ENCODE results near the gene TENM3.

TENM3 gene

GRCh38 chr4:182415116-182415515 lies 171.9 kb downstream of the TENM3 start:
- no peak for DNase-seq

GRCh38 chr4:182416067-182416466 lies 172.9 kb downstream of the TENM3 start:
- no peak for DNase-seq

- no peak for DNase-seq
These were observed 175.0 kb downstream of the TENM3 start for GRCh38 chr4:182418054-182418734.

GRCh38 chr4:182420189-182420588 lies 177.0 kb downstream of the TENM3 start:
- no peak for DNase-seq

- no peak for DNase-seq
These were observed 178.6 kb downstream of the TENM3 start for GRCh38 chr4:182421753-182422152.

GRCh38 chr4:182425302-182425701 lies 182.1 kb downstream of the TENM3 start:
- DNase-seq, result no peak

GRCh38 chr4:182426901-182427300 lies 183.7 kb downstream of the TENM3 start:
- no peak for DNase-seq

GRCh38 chr4:182427554-182427953 lies 184.4 kb downstream of the TENM3 start:
- no peak for DNase-seq

GRCh38 chr4:182429896-182430295 lies 186.7 kb downstream of the TENM3 start:
- DNase-seq, result no peak

- no peak for DNase-seq
These were observed 189.6 kb downstream of the TENM3 start for GRCh38 chr4:182432819-182433218.

- no peak for DNase-seq
These were observed 191.5 kb downstream of the TENM3 start for GRCh38 chr4:182434720-182435119.

- DNase-seq, result no peak
These were observed 192.2 kb downstream of the TENM3 start for GRCh38 chr4:182435401-182435800.

- DNase-seq, result no peak
These were observed 199.9 kb downstream of the TENM3 start for GRCh38 chr4:182443070-182443469.

GRCh38 chr4:182447767-182448280 lies 204.6 kb downstream of the TENM3 start:
- no peak for DNase-seq

- DNase-seq, result peak; percentile 27
These were observed 205.3 kb downstream of the TENM3 start for GRCh38 chr4:182448281-182449151.

GRCh38 chr4:182449186-182449929 lies 206.2 kb downstream of the TENM3 start:
- no peak for DNase-seq

- DNase-seq, result no peak
These were observed 206.8 kb downstream of the TENM3 start for GRCh38 chr4:182449930-182450439.

GRCh38 chr4:182451441-182451840 lies 208.2 kb downstream of the TENM3 start:
- DNase-seq, result no peak

GRCh38 chr4:182453830-182454229 lies 210.6 kb downstream of the TENM3 start:
- DNase-seq, result no peak

- DNase-seq, result no peak
These were observed 211.3 kb downstream of the TENM3 start for GRCh38 chr4:182454440-182455013.

- no peak for DNase-seq
These were observed 221.9 kb downstream of the TENM3 start for GRCh38 chr4:182465114-182465513.

GRCh38 chr4:182465979-182466378 lies 222.8 kb downstream of the TENM3 start:
- no peak for DNase-seq

- DNase-seq, result no peak
These were observed 227.0 kb downstream of the TENM3 start for GRCh38 chr4:182470215-182470614.
